NCI-H748 (cell line): ENCODE results near the gene VIPR2.
"Not testable (repeated sequence)": the region's sequence is repeated elsewhere in the genome, so short reads cannot be mapped to it uniquely, and the experiment has no call there.

ENCODE experiments used
- DNase-seq: peaks from one replicate; lab custom pipeline; 2025; ENCODE audit not compliant: unreplicated experiment; lab: John Stamatoyannopoulos, UW

The VIPR2 gene

GRCh38 chr7:159094023-159094740, 50.5 kb downstream of the VIPR2 start:
- DNase-seq = no peak

- no peak for DNase-seq
These were observed 51.2 kb downstream of the VIPR2 start for GRCh38 chr7:159093351-159093971.

GRCh38 chr7:159092701-159093121, 52.0 kb downstream of the VIPR2 start:
- no peak for DNase-seq

GRCh38 chr7:159091480-159092475, 52.9 kb downstream of the VIPR2 start:
- DNase-seq = no peak

- DNase-seq = no peak
These were observed 53.6 kb downstream of the VIPR2 start for GRCh38 chr7:159091041-159091440.

- no peak for DNase-seq
These were observed 56.4 kb downstream of the VIPR2 start for GRCh38 chr7:159088016-159088865.

- no peak for DNase-seq
These were observed 58.3 kb downstream of the VIPR2 start for GRCh38 chr7:159086301-159086925.

GRCh38 chr7:159084069-159084801, 60.4 kb downstream of the VIPR2 start:
- DNase-seq = no peak

GRCh38 chr7:159083698-159084068, 61.0 kb downstream of the VIPR2 start:
- DNase-seq = no peak

- no peak for DNase-seq
These were observed 61.5 kb downstream of the VIPR2 start for GRCh38 chr7:159083001-159083697.

- not testable (repeated sequence) for DNase-seq
These were observed 62.6 kb downstream of the VIPR2 start for GRCh38 chr7:159082075-159082474.

- no peak for DNase-seq
These were observed 65.8 kb downstream of the VIPR2 start for GRCh38 chr7:159078911-159079270.

GRCh38 chr7:159078193-159078910, 66.3 kb downstream of the VIPR2 start:
- no peak for DNase-seq

GRCh38 chr7:159076333-159076732, 68.3 kb downstream of the VIPR2 start:
- DNase-seq = no peak

- DNase-seq = no peak
These were observed 69.0 kb downstream of the VIPR2 start for GRCh38 chr7:159075563-159076238.

GRCh38 chr7:159071260-159071659, 73.4 kb downstream of the VIPR2 start:
- DNase-seq = no peak

- no peak for DNase-seq
These were observed 74.1 kb downstream of the VIPR2 start for GRCh38 chr7:159070431-159071148.
